ENCODE results near the gene NR1I3.

The NR1I3 gene

GRCh38 chr1:161238039-161238473, at the start of gene NR1I3:
NR1I3 (minus strand) TSS chr1:161238203; CDS start chr1:161236565, 1,638 bp downstream.
- peaks cover 5% of the 10 kb centered on the region for H3K4me1 ChIP-seq (ENCODE audit: insufficient read depth, low read length)
- no peaks in the 10 kb centered on the region for H3K36me3 ChIP-seq (ENCODE audit: insufficient read depth, low read length)
- no peaks in the 10 kb centered on the region for H3K9me3 ChIP-seq (ENCODE audit: low read length)
- H3K27me3 ChIP-seq (ENCODE audit: insufficient read depth, low read length) = peaks cover 2% of the 10 kb centered on the region
- no peak within 1 kb of the TSS for H3K4me3 ChIP-seq (ENCODE audit: low read length)
- no peak within 1 kb of the TSS for H2AFZ ChIP-seq (ENCODE audit: low read depth, low read length)

- no peak overlapping the region for H3K4me3 ChIP-seq (ENCODE audit: low read length)
- H3K9me3 ChIP-seq (ENCODE audit: low read length) = no peaks in the 10 kb centered on the region
Observed at GRCh38 chr1:161287482-161288054, 49.6 kb upstream of the NR1I3 start.

GRCh38 chr1:161285521-161285920, 47.5 kb upstream of the NR1I3 start:
- peaks cover 3% of the 10 kb centered on the region for H3K4me1 ChIP-seq (ENCODE audit: insufficient read depth, low read length)
- no peaks in the 10 kb centered on the region for H3K36me3 ChIP-seq (ENCODE audit: insufficient read depth, low read length)
- H3K9me3 ChIP-seq (ENCODE audit: low read length) = no peaks in the 10 kb centered on the region
- H3K4me3 ChIP-seq (ENCODE audit: low read length) = no peak overlapping the region
- no peak overlapping the region for H2AFZ ChIP-seq (ENCODE audit: low read depth, low read length)
- H3K27me3 ChIP-seq (ENCODE audit: insufficient read depth, low read length) = peaks cover 13% of the 10 kb centered on the region

More at GRCh38 chr1:161287482-161288054, 49.6 kb upstream of the NR1I3 start:
- H2AFZ ChIP-seq (ENCODE audit: low read depth, low read length) = no peak overlapping the region
- no peaks in the 10 kb centered on the region for H3K36me3 ChIP-seq (ENCODE audit: insufficient read depth, low read length)
- peaks cover 3% of the 10 kb centered on the region for H3K4me1 ChIP-seq (ENCODE audit: insufficient read depth, low read length)
- H3K27me3 ChIP-seq (ENCODE audit: insufficient read depth, low read length) = peaks cover 13% of the 10 kb centered on the region

- Histone ChIP-seq H2AFZ (ENCODE audit: low read depth, low read length) (no peak overlapping the region), H3K36me3 (ENCODE audit: insufficient read depth, low read length) (no peaks in the 10 kb centered on the region), H3K9me3 (ENCODE audit: low read length) (no peaks in the 10 kb centered on the region), H3K4me3 (ENCODE audit: low read length) (no peak overlapping the region), H3K4me1 (ENCODE audit: insufficient read depth, low read length) (peaks cover 3% of the 10 kb centered on the region), H3K27me3 (ENCODE audit: insufficient read depth, low read length) (peaks cover 17% of the 10 kb centered on the region)
Observed at GRCh38 chr1:161285113-161285512, 47.1 kb upstream of the NR1I3 start.

- no peak overlapping the region for H2AFZ ChIP-seq (ENCODE audit: low read depth, low read length)
- H3K36me3 ChIP-seq (ENCODE audit: insufficient read depth, low read length) = no peaks in the 10 kb centered on the region
- H3K4me1 ChIP-seq (ENCODE audit: insufficient read depth, low read length) = peaks cover 3% of the 10 kb centered on the region
- H3K9me3 ChIP-seq (ENCODE audit: low read length) = no peaks in the 10 kb centered on the region
- no peak overlapping the region for H3K4me3 ChIP-seq (ENCODE audit: low read length)
- H3K27me3 ChIP-seq (ENCODE audit: insufficient read depth, low read length) = peaks cover 17% of the 10 kb centered on the region
Observed at GRCh38 chr1:161282991-161283390, 45.0 kb upstream of the NR1I3 start.

- no peaks in the 10 kb centered on the region for H3K4me1 ChIP-seq (ENCODE audit: insufficient read depth, low read length)
- H2AFZ ChIP-seq (ENCODE audit: low read depth, low read length) = no peak overlapping the region
- no peaks in the 10 kb centered on the region for H3K36me3 ChIP-seq (ENCODE audit: insufficient read depth, low read length)
- H3K9me3 ChIP-seq (ENCODE audit: low read length) = no peaks in the 10 kb centered on the region
- no peak overlapping the region for H3K4me3 ChIP-seq (ENCODE audit: low read length)
- peaks cover 10% of the 10 kb centered on the region for H3K27me3 ChIP-seq (ENCODE audit: insufficient read depth, low read length)
Observed at GRCh38 chr1:161274874-161275273, 36.9 kb upstream of the NR1I3 start.

GRCh38 chr1:161273402-161273801, 35.4 kb upstream of the NR1I3 start:
- H3K9me3 ChIP-seq (ENCODE audit: low read length) = no peaks in the 10 kb centered on the region
- H2AFZ ChIP-seq (ENCODE audit: low read depth, low read length) = no peak overlapping the region
- H3K36me3 ChIP-seq (ENCODE audit: insufficient read depth, low read length) = no peaks in the 10 kb centered on the region
- H3K4me3 ChIP-seq (ENCODE audit: low read length) = no peak overlapping the region
- H3K27me3 ChIP-seq (ENCODE audit: insufficient read depth, low read length) = peaks cover 10% of the 10 kb centered on the region
- H3K4me1 ChIP-seq (ENCODE audit: insufficient read depth, low read length) = no peaks in the 10 kb centered on the region

- Histone ChIP-seq H3K4me3 (ENCODE audit: low read length) (no peak overlapping the region), H3K27me3 (ENCODE audit: insufficient read depth, low read length) (peaks cover 5% of the 10 kb centered on the region), H3K9me3 (ENCODE audit: low read length) (peaks cover 2% of the 10 kb centered on the region), H3K36me3 (ENCODE audit: insufficient read depth, low read length) (no peaks in the 10 kb centered on the region), H3K4me1 (ENCODE audit: insufficient read depth, low read length) (peaks cover 3% of the 10 kb centered on the region), H2AFZ (ENCODE audit: low read depth, low read length) (no peak overlapping the region)
Observed at GRCh38 chr1:161267321-161267720, 29.3 kb upstream of the NR1I3 start.

GRCh38 chr1:161266836-161267235, 28.8 kb upstream of the NR1I3 start:
- Histone ChIP-seq H3K4me3 (ENCODE audit: low read length) (no peak overlapping the region), H3K4me1 (ENCODE audit: insufficient read depth, low read length) (peaks cover 3% of the 10 kb centered on the region)

GRCh38 chr1:161266202-161266601, 28.2 kb upstream of the NR1I3 start:
- H3K4me3 ChIP-seq (ENCODE audit: low read length) = no peak overlapping the region
- H3K4me1 ChIP-seq (ENCODE audit: insufficient read depth, low read length) = peaks cover 4% of the 10 kb centered on the region
- H3K9me3 ChIP-seq (ENCODE audit: low read length) = peaks cover 2% of the 10 kb centered on the region
- no peaks in the 10 kb centered on the region for H3K36me3 ChIP-seq (ENCODE audit: insufficient read depth, low read length)
- H2AFZ ChIP-seq (ENCODE audit: low read depth, low read length) = no peak overlapping the region
- H3K27me3 ChIP-seq (ENCODE audit: insufficient read depth, low read length) = peaks cover 12% of the 10 kb centered on the region

More at GRCh38 chr1:161266836-161267235, 28.8 kb upstream of the NR1I3 start:
- H2AFZ ChIP-seq (ENCODE audit: low read depth, low read length) = no peak overlapping the region
- peaks cover 2% of the 10 kb centered on the region for H3K9me3 ChIP-seq (ENCODE audit: low read length)
- peaks cover 6% of the 10 kb centered on the region for H3K27me3 ChIP-seq (ENCODE audit: insufficient read depth, low read length)
- H3K36me3 ChIP-seq (ENCODE audit: insufficient read depth, low read length) = no peaks in the 10 kb centered on the region

- peaks cover 21% of the 10 kb centered on the region for H3K27me3 ChIP-seq (ENCODE audit: insufficient read depth, low read length)
- peaks cover 4% of the 10 kb centered on the region for H3K4me1 ChIP-seq (ENCODE audit: insufficient read depth, low read length)
- H2AFZ ChIP-seq (ENCODE audit: low read depth, low read length) = no peak overlapping the region
- H3K4me3 ChIP-seq (ENCODE audit: low read length) = no peak overlapping the region
- no peaks in the 10 kb centered on the region for H3K36me3 ChIP-seq (ENCODE audit: insufficient read depth, low read length)
- peaks cover 2% of the 10 kb centered on the region for H3K9me3 ChIP-seq (ENCODE audit: low read length)
Observed at GRCh38 chr1:161265305-161265704, 27.3 kb upstream of the NR1I3 start.

- H3K9me3 ChIP-seq (ENCODE audit: low read length) = peaks cover 9% of the 10 kb centered on the region
- peaks cover 45% of the 10 kb centered on the region for H3K27me3 ChIP-seq (ENCODE audit: insufficient read depth, low read length)
- no peak overlapping the region for H2AFZ ChIP-seq (ENCODE audit: low read depth, low read length)
- no peaks in the 10 kb centered on the region for H3K36me3 ChIP-seq (ENCODE audit: insufficient read depth, low read length)
- no peak overlapping the region for H3K4me3 ChIP-seq (ENCODE audit: low read length)
- H3K4me1 ChIP-seq (ENCODE audit: insufficient read depth, low read length) = peaks cover 4% of the 10 kb centered on the region
Observed at GRCh38 chr1:161261261-161262235, 23.5 kb upstream of the NR1I3 start.
